ENCODE data around the gene HBE1. TPM values are rescaled to one million over a fixed set of nuclear protein-coding genes. Genes with fewer than 3 reads are reported as not detected.

Gene HBE1
- total RNA-seq, 1 experiment from 2014 or later = not detected

DNA sequence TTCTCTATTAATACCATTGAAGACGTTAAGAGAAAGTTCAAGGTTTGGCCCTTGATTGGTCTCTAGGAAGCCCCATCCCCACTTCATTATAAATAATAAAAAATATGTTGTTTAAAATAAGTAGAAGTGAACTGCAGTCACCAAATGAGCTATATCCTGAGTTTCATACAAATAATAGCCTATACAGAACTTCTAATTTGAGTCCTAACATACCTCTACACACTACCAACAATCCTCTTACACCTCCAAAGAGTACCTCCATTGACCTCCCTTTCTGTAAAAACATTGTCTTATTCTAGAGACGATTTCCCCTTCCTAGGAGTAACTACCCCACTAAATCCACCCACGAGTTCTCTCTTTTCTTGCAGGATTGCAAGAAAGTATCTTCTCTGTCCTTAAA, 28.3 kb downstream of the HBE1 start:
- Mint-ChIP-seq H3K4me3 (no peak overlapping the region), H3K9me3 (no peaks in the 10 kb centered on the region), H3K27ac (no peak overlapping the region), H3K4me1 (no peaks in the 10 kb centered on the region), H3K27me3 (ENCODE audit: low read depth) (peaks cover 2% of the 10 kb centered on the region), H3K36me3 (ENCODE audit: insufficient read depth in 1 of 3, low read depth in 3 of 3) (no peaks in the 10 kb centered on the region)
- no peaks in the 10 kb centered on the region for H3K9me3 ChIP-seq (ENCODE audit: control insufficient read depth, low read depth, low read length)
- H3K9ac ChIP-seq (ENCODE audit: extremely low read depth, insufficient read length, low read length) = no peak overlapping the region
- H2BK120ac ChIP-seq (ENCODE audit: low read depth, low read length, poor library complexity, severe bottlenecking) = no peak overlapping the region
- H4K20me1 ChIP-seq (ENCODE audit: control insufficient read depth, insufficient read depth, insufficient read length) = no peaks in the 10 kb centered on the region
- no peak overlapping the region for H2AFZ ChIP-seq (ENCODE audit: low read length)
- H4K5ac ChIP-seq (ENCODE audit: insufficient read length, low read depth, low read length) = no peak overlapping the region
- no peak for DNase-seq
- no peak overlapping the region for H2BK20ac ChIP-seq (ENCODE audit: low read depth, low read length, poor library complexity, severe bottlenecking)
- no peaks in the 10 kb centered on the region for H3K23me2 ChIP-seq (ENCODE audit: insufficient read length, low read depth, low read length, poor library complexity, severe bottlenecking)
- no peak overlapping the region for H2BK15ac ChIP-seq (ENCODE audit: low read depth, low read length)
- no peak overlapping the region for H4K91ac ChIP-seq (ENCODE audit: insufficient read length, low read depth, low read length)
- no peak overlapping the region for H4K8ac ChIP-seq (replicated peaks; ENCODE audit: insufficient read length, low read depth, low read length)
- H3K27me3 ChIP-seq (ENCODE audit: insufficient read depth, low read length) = no peaks in the 10 kb centered on the region
- H3K79me1 ChIP-seq (ENCODE audit: insufficient read depth, low read depth, low read length, poor library complexity, severe bottlenecking) = no peaks in the 10 kb centered on the region
- no peak overlapping the region for H3K56ac ChIP-seq (ENCODE audit: insufficient read length, low read depth, low read length)
- H3K4me2 ChIP-seq (ENCODE audit: insufficient read depth, insufficient read length, low read length) = no peak overlapping the region
- H3K79me2 ChIP-seq (ENCODE audit: insufficient read depth, low read length) = no peaks in the 10 kb centered on the region
- H2BK12ac ChIP-seq (ENCODE audit: insufficient read length, low read depth, low read length) = no peak overlapping the region
- no peak overlapping the region for H3K23ac ChIP-seq (ENCODE audit: insufficient read length, low read depth, low read length)
- WGBS (ENCODE audit: extremely low coverage, insufficient read length, low lambda C conversion rate) = no CpG with 5 or more reads among the region's 3 CpGs
- H3K18ac ChIP-seq (ENCODE audit: insufficient read length, low read depth, low read length) = no peak overlapping the region
- no peak overlapping the region for H3K14ac ChIP-seq (ENCODE audit: insufficient read depth, low read length)
- no peak overlapping the region for H3K27ac ChIP-seq (ENCODE audit: insufficient read length, low read depth, low read length)
- TF ChIP-seq, protein P1, sequence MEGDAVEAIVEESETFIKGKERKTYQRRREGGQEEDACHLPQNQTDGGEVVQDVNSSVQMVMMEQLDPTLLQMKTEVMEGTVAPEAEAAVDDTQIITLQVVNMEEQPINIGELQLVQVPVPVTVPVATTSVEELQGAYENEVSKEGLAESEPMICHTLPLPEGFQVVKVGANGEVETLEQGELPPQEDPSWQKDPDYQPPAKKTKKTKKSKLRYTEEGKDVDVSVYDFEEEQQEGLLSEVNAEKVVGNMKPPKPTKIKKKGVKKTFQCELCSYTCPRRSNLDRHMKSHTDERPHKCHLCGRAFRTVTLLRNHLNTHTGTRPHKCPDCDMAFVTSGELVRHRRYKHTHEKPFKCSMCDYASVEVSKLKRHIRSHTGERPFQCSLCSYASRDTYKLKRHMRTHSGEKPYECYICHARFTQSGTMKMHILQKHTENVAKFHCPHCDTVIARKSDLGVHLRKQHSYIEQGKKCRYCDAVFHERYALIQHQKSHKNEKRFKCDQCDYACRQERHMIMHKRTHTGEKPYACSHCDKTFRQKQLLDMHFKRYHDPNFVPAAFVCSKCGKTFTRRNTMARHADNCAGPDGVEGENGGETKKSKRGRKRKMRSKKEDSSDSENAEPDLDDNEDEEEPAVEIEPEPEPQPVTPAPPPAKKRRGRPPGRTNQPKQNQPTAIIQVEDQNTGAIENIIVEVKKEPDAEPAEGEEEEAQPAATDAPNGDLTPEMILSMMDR (conservative IDR thresholded peaks at IDR 0.05) = no peak
- no peak overlapping the region for H3K4ac ChIP-seq (ENCODE audit: low read depth, low read length)
- H2AK5ac ChIP-seq (ENCODE audit: insufficient read length, low read length) = no peak overlapping the region
- no peak overlapping the region for H3T11ph ChIP-seq (ENCODE audit: low read length)
- no peak overlapping the region for H2BK5ac ChIP-seq (ENCODE audit: insufficient read length, low read length)
- H3K4me1 ChIP-seq (ENCODE audit: insufficient read depth, low read length) = no peaks in the 10 kb centered on the region

Data from H9 (cell line).